ENCODE data around the gene NLRP1. TPM values are rescaled to one million over a fixed set of nuclear protein-coding genes. Genes with fewer than 3 reads are reported as not detected.

NLRP1 gene
- total and polyA plus RNA-seq, 2 of the 13 experiments (the other 11 are each of a cell fraction or from before 2014, with no cell fraction given) = 3.4 to 3.7 TPM

DNA sequence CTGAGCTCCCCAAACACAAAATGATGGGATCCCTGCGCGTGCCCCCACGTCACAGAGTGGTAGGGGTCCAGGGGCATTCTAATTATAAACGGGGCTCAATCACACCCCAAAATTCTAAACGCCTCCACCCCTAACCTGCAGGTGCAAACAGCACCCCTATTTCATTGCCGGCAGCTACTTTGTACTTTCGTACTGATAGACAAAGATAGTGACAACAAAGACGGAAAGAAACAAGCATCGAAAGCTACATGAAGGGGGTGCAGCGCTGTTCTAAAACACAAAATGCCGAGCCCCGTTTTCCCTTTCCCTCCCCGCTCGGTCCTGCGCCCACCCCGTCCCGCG is 84.1 kb downstream of the NLRP1 start:
- Histone ChIP-seq H4K20me1 (ENCODE audit: insufficient read depth, low read length) (no peaks in the 10 kb centered on the region), H3K79me2 (ENCODE audit: insufficient read depth, low read length) (no peaks in the 10 kb centered on the region), H3K27ac (ENCODE audit: extremely low read length, insufficient read depth, low read length) (no peak overlapping the region), H3K9me3 (ENCODE audit: low read length) (no peaks in the 10 kb centered on the region), H3K4me1 (ENCODE audit: insufficient read depth, low read length) (peaks cover 7% of the 10 kb centered on the region), H3K27me3 (ENCODE audit: control insufficient read depth in 1 of 2, insufficient read depth in 2 of 2, low read length in 2 of 2) (peaks cover 0 to 13% of the 10 kb centered on the region in 2 experiments; a peak in 3 of 5 replicates), H3K9ac (ENCODE audit: insufficient read depth, low read depth, low read length) (peak overlapping the region; percentile 55; the same call in 1 of the 2 replicates), H3K4me3 (replicated peaks in 1 of 3; ENCODE audit: insufficient read depth in 1 of 3, low read depth in 2 of 3, low read length in 3 of 3) (peak overlapping the region; percentile 75 to 79 (median 75)), H3K4me2 (ENCODE audit: low read depth, low read length) (peak overlapping the region; percentile 75), H2AFZ (ENCODE audit: low read length) (no peak overlapping the region), H3K36me3 (replicated peaks in 1 of 2; ENCODE audit: control insufficient read depth in 1 of 2, insufficient read depth in 2 of 2, low read length in 2 of 2) (no peaks in the 10 kb centered on the region)
- ChIA-PET POLR2A (interaction anchor here (1.1 to 2.6 kb wide), 6 partner anchors 9 to 61 kb away, joined by 3 to 24 read pairs (median 4); partner anchors contain the start of genes C1QBP, DERL2, DHX33 and MIS12), CTCF (ENCODE audit: low intra/inter-chr PET ratio, low total read pairs) (no interaction called here)
- no TSS peak for BruUV-seq (replicated peaks)
- no peak for ATAC-seq
- TF ChIP-seq ZSCAN30 (CRISPR knock-in tag; IDR thresholded peaks at IDR 0.05) (no peak), TBP (CRISPR knock-in tag; IDR thresholded peaks at IDR 0.05) (no peak), MATR3 (CRISPR knock-in tag; IDR thresholded peaks at IDR 0.05) (no peak), ARHGAP35 (CRISPR knock-in tag; IDR thresholded peaks at IDR 0.05; ENCODE audit: borderline replicate concordance) (no peak), NR2C2 (CRISPR knock-in tag; IDR thresholded peaks at IDR 0.05; ENCODE audit: borderline replicate concordance) (no peak), ZNF839 (CRISPR knock-in tag; IDR thresholded peaks at IDR 0.05; ENCODE audit: borderline replicate concordance) (no peak), U2AF2 (IDR thresholded peaks at IDR 0.05; ENCODE audit: low read depth, low read length) (no peak), IRX3 (CRISPR knock-in tag; IDR thresholded peaks at IDR 0.05; ENCODE audit: borderline replicate concordance, low read depth) (no peak), FOSL2 (CRISPR knock-in tag; IDR thresholded peaks at IDR 0.05) (no peak), RBAK (CRISPR knock-in tag; IDR thresholded peaks at IDR 0.05) (no peak), ZFP36L1 (CRISPR knock-in tag; IDR thresholded peaks at IDR 0.05) (no peak), ONECUT2 (CRISPR knock-in tag; IDR thresholded peaks at IDR 0.05) (no peak), POLR2A (IDR thresholded peaks at IDR 0.05; ENCODE audit: insufficient read depth in 1 of 2, low read depth in 2 of 2, low read length in 2 of 2) (no peak)
- TF ChIP-seq, protein P1, sequence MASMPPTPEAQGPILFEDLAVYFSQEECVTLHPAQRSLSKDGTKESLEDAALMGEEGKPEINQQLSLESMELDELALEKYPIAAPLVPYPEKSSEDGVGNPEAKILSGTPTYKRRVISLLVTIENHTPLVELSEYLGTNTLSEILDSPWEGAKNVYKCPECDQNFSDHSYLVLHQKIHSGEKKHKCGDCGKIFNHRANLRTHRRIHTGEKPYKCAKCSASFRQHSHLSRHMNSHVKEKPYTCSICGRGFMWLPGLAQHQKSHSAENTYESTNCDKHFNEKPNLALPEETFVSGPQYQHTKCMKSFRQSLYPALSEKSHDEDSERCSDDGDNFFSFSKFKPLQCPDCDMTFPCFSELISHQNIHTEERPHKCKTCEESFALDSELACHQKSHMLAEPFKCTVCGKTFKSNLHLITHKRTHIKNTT (CRISPR knock-in tag; IDR thresholded peaks at IDR 0.05) = no peak
- TF ChIP-seq, protein P2, sequence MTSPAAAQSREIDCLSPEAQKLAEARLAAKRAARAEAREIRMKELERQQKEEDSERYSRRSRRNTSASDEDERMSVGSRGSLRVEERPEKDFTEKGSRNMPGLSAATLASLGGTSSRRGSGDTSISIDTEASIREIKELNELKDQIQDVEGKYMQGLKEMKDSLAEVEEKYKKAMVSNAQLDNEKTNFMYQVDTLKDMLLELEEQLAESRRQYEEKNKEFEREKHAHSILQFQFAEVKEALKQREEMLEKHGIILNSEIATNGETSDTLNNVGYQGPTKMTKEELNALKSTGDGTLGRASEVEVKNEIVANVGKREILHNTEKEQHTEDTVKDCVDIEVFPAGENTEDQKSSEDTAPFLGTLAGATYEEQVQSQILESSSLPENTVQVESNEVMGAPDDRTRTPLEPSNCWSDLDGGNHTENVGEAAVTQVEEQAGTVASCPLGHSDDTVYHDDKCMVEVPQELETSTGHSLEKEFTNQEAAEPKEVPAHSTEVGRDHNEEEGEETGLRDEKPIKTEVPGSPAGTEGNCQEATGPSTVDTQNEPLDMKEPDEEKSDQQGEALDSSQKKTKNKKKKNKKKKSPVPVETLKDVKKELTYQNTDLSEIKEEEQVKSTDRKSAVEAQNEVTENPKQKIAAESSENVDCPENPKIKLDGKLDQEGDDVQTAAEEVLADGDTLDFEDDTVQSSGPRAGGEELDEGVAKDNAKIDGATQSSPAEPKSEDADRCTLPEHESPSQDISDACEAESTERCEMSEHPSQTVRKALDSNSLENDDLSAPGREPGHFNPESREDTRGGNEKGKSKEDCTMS (CRISPR knock-in tag; conservative IDR thresholded peaks at IDR 0.05) = no peak
- TF ChIP-seq, protein P3, sequence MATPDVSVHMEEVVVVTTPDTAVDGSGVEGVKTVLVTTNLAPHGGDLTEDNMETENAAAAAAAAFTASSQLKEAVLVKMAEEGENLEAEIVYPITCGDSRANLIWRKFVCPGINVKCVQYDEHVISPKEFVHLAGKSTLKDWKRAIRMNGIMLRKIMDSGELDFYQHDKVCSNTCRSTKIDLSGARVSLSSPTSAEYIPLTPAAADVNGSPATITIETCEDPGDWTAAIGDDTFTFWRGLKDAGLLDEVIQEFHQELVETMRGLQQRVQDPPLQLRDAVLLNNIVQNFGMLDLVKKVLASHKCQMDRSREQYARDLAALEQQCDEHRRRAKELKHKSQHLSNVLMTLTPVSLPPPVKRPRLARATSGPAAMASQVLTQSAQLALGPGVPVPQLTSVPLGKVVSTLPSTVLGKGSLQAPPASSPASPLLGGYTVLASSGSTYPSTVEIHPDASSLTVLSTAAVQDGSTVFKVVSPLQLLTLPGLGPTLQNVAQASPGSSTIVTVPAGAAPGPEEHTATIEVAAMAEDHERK (CRISPR knock-in tag; IDR thresholded peaks at IDR 0.05; ENCODE audit: low read depth) = no peak
- intact Hi-C loops (cut with micrococcal nuclease; ENCODE audit: unreplicated experiment) (no loop called here), in situ Hi-C loops (cut with HindIII; ENCODE audit: extremely low pct_ligation_motif_present, low pct_unique_long_range_greater_than_20kb) (no loop called here)
- DNase-seq (ENCODE audit: low spot score) = no peak
- FAIRE-seq = no peak
- 26% methylated on average over 17 of the region's 18 CpGs for WGBS (ENCODE audit: low lambda C conversion rate)

All from HepG2 (cell line).